ENCODE results near the gene CACNG4.

Gene CACNG4

GRCh38 chr17:67066717-67067116, 102.2 kb downstream of the CACNG4 start:
- DNase-seq (ENCODE audit: low read depth) = no peak

GRCh38 chr17:67067571-67068482, 103.3 kb downstream of the CACNG4 start:
- DNase-seq (ENCODE audit: low read depth) = no peak

- DNase-seq (ENCODE audit: low read depth) = no peak
These were observed 104.5 kb downstream of the CACNG4 start for GRCh38 chr17:67068999-67069398.

GRCh38 chr17:67069603-67070136, 105.2 kb downstream of the CACNG4 start:
- no peak for DNase-seq (ENCODE audit: low read depth)

GRCh38 chr17:67071595-67071994, 107.1 kb downstream of the CACNG4 start:
- no peak for DNase-seq (ENCODE audit: low read depth)

- no peak for DNase-seq (ENCODE audit: low read depth)
These were observed 108.4 kb downstream of the CACNG4 start for GRCh38 chr17:67072885-67073284.

GRCh38 chr17:67074781-67075180, 110.3 kb downstream of the CACNG4 start:
- no peak for DNase-seq (ENCODE audit: low read depth)

GRCh38 chr17:67076290-67076689, 111.8 kb downstream of the CACNG4 start:
- DNase-seq (ENCODE audit: low read depth) = no peak

GRCh38 chr17:67078292-67078691, 113.8 kb downstream of the CACNG4 start:
- no peak for DNase-seq (ENCODE audit: low read depth)

GRCh38 chr17:67079491-67079890, 115.0 kb downstream of the CACNG4 start:
- DNase-seq (ENCODE audit: low read depth) = no peak

GRCh38 chr17:67080804-67081203, 116.3 kb downstream of the CACNG4 start:
- no peak for DNase-seq (ENCODE audit: low read depth)

GRCh38 chr17:67082107-67082506, 117.6 kb downstream of the CACNG4 start:
- DNase-seq (ENCODE audit: low read depth) = no peak

Measured in activated T-cell treated with anti-CD3 and anti-CD28 coated beads for 24 hours (primary cell).